HG02870 (cell line): ENCODE data around the gene CHL1.

Experiments used
- ATAC-seq: cut with Tn5 transposase; IDR thresholded peaks from one replicate; pipeline ENCODE4 v1.9.1; 2021; ENCODE audit warnings: mild to moderate bottlenecking, moderate library complexity; ENCODE audit not compliant: unreplicated experiment

The CHL1 gene, protein sequence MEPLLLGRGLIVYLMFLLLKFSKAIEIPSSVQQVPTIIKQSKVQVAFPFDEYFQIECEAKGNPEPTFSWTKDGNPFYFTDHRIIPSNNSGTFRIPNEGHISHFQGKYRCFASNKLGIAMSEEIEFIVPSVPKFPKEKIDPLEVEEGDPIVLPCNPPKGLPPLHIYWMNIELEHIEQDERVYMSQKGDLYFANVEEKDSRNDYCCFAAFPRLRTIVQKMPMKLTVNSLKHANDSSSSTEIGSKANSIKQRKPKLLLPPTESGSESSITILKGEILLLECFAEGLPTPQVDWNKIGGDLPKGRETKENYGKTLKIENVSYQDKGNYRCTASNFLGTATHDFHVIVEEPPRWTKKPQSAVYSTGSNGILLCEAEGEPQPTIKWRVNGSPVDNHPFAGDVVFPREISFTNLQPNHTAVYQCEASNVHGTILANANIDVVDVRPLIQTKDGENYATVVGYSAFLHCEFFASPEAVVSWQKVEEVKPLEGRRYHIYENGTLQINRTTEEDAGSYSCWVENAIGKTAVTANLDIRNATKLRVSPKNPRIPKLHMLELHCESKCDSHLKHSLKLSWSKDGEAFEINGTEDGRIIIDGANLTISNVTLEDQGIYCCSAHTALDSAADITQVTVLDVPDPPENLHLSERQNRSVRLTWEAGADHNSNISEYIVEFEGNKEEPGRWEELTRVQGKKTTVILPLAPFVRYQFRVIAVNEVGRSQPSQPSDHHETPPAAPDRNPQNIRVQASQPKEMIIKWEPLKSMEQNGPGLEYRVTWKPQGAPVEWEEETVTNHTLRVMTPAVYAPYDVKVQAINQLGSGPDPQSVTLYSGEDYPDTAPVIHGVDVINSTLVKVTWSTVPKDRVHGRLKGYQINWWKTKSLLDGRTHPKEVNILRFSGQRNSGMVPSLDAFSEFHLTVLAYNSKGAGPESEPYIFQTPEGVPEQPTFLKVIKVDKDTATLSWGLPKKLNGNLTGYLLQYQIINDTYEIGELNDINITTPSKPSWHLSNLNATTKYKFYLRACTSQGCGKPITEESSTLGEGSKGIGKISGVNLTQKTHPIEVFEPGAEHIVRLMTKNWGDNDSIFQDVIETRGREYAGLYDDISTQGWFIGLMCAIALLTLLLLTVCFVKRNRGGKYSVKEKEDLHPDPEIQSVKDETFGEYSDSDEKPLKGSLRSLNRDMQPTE (N-terminal part only)

DNA sequence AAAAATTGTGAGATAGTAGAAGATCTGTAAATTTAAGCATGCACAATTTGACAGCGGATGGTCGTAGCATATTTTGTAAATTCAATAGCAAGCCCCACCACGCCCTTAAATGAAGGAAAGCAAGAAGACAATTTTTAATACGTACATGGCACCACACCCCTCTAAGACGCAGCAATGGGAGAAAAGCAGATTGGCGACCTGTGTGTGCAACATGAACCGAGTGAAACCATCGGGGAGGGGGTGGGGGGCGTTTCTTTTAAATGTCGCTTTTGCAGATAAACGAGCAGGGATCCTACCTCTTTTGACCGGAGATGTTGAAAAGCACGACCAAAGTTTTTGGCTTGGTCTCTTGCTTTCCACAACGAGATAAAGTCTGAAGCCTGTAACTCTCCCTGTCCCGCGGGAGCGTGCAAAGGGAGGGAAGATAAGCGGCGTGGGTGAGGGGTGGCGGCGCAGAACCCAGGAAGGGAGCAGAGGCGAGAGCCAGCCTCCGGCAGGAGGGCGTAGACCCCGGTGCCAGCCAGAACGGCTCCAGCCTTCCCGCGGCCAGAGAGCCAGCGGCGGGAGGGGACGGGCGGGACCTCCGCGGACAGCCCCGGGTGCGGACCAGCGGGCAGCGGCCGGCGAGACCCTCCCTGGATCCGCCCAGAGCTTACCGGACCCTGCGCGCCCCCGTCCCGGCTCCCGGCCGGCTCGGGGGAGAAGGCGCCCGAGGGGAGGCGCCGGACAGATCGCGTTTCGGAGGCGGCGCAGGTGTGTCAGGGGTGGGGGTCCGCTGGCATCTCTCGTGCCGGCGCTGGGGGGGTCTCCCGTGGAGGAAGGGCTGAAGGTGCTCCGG, at the start of gene CHL1:
Gene CHL1 (plus strand): TSS at position 453 of the 838 bp plus-strand sequence. CDS start 123,014 bp downstream, outside the sequence.
- ATAC-seq: no peak

DNA sequence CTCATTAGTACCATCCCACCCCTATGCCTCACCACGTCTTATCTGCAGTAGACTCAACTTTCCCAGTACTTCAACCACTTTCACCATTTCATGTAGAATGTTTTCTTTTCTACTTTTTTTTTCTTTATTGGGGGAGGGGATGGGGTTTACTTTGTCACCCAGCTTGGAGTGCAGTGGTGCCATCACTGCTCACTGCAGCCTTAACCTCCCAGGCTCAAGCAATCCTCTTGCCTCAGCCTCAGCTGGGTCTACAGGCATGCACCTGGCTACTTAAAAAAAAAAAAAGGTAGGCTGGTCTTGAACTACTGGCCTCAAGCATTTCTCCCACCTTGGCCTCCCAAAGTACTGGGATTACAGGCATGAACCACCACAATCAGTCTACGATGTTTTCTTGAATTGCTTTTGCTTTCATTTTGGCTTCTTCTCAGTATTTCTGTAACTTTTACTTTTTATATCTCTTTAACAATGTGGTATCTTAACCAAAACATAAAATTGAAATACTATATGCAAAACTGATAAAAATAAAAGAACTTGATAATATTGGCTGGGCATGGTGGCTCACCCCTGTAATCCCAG, 44.9 kb upstream of the CHL1 start:
- ATAC-seq: no peak

DNA sequence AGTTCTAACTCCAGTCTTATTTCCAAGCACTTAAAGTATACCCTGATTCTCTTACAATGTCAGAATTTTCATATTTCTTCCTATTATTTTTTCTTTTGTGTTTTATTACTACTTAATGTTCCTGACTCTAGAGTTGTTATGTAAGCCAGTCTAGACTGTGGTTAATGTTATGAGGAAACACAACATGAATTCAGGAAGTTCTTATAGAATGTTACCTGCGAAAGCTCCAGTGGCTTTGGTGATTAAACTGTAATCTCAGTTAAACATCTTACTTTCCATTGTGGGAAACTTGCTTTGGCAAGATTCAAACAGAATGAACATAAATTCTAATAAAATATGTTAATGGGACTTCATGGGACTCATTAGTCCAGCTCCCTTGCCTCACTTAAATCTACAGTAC, 36.6 kb upstream of the CHL1 start:
- ATAC-seq: no peak

DNA sequence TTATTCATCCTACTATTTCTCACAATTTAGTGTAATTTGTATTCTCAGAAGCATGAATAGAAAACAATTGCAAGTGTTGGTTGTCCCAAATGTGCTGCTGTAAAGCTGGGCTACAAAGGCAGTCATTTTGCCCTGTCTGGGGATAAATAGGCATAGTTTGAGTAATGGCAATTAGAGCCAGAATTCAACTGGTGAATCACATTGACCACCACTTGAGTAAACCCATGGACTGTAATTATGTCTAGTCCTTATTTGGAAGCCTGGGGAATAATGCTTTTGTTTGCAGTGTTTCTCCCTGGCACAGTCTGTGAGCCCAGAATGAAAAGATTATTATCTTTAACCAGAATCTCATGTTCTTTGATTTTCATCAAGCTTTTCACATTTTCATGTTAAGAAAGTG, 30.5 kb upstream of the CHL1 start:
- ATAC-seq: no peak

DNA sequence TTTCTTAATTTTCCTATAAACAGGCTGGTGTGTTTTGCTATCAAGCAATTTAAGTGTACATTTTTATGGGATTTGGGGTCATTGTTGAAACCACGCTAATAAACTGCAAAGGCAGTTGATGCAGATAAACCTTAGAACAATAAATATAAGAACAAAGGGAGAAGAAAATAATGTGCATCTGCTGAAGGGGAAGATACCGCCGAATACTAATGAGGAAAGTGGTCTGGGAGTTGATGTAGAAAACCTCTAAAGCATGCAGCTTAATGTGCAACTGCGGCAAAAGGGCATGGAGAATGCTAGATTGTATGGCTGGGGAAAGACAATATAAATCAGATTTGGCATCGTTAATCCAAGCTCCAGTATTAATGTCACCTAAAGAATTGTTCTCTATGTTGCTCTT, 29.8 kb upstream of the CHL1 start:
- ATAC-seq: no peak

DNA sequence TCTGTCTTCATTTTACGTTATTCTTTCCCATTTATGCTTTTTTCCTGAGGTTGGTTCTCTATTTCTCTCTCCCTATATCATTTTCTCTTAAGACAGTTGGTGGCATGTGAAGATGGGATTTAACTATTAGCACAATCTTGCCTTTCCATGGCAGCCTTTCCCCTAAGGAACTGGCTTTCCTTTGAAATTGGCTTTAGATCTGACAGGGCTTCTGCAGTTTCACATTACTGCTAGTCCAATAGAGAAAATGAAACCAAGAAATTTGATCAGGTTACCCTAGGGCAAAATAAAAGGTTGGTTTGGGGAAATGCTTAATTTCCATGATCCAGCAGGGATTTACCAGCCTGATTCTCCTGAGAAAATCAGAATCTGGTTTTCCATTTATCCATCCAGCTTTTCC, 22.7 kb upstream of the CHL1 start:
- ATAC-seq: peak; percentile 52

DNA sequence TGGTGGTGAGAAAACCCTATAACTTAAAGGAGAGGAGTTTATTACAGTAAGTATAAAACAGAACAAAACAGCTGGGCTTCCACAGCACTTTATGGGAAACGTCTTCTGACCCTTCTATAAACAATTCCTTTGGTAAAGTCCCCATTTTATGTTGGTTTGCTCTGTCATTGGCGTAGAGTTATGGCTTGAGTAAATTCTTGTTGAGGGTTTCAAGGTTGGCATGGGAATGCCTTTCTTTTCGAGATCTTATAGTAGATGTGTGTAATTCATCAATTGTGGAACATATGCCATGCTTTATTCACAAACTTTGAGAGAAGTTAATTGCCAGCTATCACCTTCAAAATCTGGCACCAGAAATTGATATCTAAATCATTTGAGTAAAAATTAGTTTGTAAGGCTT, 11.6 kb upstream of the CHL1 start:
- no peak for ATAC-seq

DNA sequence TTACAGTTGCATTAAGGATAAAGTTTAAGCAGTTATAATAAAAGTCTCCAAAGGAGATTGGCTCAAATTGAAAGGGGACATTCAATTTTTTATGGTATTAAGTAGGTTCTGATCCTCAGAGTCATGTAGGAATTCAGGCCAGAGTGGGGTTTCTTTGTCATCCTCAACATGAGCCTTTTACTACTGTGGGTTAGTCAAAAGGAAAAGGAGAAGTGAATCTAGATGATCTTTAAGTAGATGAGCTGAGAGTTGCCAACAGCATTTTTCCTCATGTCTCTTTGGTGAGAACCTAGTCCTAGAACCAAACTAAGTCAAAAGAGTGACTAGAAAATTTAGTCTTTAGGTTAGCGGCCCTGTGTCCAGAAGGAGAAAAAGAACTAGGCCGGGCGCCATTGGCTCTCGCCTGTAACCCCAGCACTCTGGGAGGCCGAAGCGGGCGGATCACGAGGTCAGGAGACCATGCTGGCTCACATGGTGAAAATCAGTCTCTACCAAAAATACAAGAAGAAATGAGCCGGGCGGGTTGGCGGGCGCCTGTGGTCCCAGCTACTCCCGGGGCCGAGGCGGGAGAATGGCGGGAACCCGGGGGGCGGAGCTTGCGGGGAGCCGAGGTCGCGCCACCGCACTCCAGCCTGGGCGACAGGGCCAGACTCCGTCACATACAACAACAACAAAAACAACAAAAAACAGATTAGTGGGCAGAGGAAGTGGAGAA, 4.2 kb upstream of the CHL1 start:
- ATAC-seq: peak; percentile 97

DNA sequence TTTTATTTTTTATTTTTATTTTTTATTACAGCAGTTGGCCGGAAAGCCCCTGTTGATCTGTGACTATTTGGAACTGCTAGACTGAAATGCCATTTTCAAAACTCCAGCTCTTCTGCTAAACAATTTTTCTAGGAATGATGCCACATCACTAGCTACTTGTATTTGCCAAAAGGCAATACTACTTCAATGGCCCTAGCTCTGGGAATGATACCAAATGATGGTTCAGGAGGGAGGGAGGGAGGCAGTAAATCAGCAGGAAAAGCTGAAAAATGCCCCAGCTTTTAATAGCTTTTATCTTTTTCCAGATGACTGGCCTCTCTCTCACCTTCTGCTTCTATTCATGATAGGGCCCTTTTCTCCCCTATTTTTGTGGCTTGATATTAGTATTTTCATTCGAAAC, 2.6 kb upstream of the CHL1 start:
- ATAC-seq: no peak

DNA sequence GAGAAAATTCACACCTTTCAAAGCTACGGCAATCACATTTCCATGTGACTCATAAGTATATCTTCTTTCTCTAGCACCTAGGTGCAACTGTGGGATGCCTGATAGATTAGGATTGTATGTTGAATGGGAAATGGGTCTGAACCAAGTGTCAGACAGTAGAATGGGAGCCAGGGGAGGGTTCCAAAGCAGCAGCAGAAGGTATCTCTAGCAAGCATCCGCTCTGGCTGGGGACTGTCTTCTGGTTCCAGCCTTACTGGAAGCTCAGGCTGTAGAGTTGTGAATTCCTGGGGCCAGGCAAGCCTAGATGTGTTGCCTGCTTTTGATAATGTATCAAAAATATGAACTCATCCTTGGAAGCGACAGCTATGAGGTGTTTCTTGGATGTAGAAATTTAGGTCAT, 2.1 kb upstream of the CHL1 start:
- ATAC-seq: no peak

DNA sequence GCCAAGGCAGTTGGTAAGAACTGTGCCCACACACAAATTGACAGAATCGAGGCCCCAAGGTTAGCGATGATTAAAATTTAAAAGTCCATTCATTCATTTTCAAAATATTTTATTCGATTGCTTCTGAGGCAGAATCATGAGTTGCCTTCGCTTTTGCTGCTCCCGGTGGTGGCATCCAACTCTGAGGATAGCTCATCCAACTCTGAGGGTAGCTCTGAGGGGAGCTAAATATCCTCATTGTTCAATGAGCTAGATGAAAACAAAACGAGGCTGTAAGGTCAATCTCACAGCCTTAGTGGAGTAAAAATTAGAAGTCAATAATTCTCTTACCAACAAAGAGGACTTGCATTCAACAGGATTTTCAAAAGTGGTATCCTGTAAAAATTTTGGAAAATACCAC, 897 bp upstream of the CHL1 start:
- no peak for ATAC-seq

DNA sequence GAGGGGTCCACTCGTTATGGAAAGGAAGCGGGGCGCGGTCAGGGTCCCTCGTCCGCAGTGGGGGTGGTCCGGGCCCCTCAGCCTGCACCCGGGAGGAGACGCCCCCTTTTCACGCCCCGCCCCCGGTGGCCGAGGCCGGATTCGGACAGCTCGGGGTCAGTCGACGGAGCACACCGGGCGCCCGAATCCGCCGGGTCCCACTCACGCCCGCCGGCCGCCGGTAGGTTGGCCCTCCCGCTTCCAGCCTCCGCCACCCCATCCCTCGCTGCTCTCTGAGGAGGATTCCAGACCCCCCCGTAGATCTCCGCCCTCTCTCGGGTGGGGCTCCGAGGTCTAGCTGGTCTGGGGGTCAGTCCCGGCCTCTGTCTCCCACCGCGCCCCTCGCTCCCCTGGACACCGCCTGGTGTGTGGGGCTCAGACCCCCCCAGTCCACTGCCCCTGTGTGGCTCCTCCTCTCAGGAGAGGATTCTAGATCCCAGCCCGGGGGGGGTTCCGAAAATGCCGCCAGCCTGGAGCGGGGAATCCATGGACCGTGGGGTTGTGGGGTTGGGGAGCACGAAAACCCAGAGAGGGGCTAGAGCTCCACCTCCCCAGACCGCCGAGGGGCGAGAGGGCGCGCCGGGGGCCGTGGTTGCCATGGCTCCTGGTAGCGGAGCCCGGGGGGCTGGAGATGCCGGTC, 725 bp downstream of the CHL1 start:
- ATAC-seq: no peak

DNA sequence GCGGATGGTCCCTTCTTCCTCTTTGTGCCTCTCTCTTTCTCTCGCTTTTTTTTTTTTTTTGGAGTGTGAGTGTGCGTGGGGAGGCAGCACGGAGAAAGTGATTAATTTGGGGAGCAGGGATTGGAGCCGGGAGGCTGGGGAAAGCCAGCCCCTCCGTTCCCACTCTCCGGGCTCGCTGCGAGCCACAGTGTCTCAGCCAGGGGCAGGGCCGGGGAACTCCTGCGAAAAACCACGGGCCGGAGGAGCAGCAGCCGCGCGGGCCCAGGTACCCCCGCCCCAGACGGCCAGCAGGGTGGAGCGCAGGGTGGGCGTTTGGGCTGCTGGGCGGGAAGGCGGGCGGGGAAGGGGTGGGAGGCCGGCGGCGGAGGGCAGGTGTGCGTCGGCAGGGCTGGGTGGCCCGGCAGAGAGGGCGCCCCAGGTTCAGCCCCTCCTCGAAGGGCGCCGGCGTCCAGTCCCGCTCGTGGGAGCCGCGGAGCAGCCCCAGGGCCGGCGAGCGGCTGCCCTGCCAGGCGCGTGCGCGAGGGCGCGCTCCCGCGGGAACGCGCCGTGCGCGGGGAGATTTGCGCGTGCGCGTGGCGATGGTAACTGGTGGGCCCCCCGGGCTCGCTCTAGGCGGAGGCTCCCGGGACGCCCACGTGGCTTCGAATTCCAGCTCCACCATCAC, 1.4 kb downstream of the CHL1 start:
- no peak for ATAC-seq

DNA sequence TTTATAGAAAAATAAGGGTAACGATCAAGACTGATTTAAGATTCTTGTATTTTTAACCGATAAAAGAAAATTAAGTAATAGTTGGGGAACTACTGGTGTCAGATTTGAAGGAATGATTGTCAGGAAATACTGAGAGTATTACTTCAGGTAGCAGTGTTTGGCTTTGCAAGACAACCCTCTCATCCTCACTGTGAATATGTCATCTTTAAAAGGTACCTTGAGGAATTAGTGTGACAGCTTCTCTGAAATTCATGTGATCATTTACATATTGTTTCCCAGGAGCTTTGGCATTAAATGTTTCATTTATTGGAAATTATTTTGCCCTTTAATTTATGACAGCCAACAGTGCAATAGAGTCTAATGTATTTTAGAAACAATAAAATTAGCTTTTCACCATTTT, 3.3 kb downstream of the CHL1 start:
- no peak for ATAC-seq

DNA sequence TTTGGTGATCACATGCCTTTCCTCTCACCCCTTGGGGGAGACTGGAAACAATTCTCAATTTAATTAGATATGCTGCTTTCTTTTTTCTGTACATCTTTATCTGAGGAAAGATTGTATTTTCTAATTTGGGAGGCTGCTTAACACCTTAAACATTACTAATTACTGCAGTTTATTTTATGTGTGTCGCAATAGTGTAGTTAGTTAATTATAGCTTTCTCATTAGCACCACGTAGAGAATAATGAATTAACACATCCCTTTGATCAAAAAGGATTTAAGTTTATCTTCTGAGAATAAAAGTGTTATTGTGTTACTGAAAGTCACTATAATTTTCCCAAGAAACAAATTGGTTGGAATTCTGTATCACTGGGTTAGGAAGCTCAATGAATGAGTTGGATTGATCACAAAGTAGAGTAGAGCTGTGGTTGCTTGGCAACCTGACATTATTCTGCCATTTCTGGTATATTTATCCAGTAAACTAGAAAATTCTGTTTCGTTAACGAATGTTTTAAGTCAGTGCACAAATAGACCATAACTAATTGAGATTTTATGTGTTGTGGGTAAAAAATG, 4.3 kb downstream of the CHL1 start:
- ATAC-seq: no peak

DNA sequence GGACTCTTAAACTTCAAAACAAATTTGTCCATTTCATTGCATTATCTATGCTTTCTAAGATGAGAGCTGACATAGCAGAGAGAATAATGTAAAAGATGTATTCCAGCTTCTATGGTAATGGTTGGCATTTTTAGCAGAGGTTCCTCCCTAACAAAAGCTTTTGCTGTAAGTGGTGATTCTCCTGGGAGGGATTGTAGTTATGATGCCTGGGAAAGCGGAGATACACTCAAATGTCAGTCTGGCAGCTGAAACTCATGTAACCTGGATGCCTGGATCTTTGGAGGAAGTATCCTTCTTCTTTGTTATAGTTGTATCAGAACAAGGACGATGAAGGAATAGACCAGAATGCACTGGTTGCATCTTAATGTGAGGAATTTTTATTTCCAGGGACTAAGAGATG, 7.5 kb downstream of the CHL1 start:
- no peak for ATAC-seq

DNA sequence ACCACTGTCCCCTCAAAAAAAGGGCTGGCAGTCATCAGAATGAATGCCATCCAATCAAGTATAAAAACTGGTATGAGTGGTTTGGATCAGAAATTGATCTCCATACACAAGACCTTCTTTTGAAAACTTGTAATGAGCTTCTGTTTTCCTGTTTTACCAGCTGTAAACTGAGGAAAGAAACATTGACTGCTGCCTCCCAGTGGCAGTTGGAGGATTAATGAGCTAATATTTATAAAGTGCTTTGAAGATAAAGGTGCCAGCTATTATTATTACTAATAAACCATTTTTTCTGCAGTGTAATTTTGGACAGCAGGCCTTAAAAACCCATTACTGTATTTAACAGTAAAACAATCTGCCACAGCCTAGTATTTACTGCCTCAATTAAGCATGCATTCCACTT, 11.4 kb downstream of the CHL1 start:
- no peak for ATAC-seq

DNA sequence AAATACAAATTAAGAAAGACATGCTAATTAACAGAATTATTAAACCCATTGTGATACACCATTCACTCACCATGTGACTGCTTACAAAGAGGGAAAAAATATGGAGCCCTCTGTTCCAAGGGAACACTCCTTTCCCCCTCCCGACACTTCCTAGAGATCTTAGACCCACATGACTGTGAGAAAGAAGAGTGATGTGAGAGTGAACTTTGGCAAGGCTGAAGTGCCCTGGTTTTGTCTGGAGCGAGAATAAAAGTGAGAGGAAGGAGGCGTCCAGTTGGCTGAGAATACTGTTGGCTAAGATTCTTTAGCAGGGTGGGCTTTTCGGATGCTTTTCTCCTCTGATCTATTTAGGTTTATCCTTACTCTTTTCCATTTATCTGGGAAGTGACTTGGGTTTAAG, 14.1 kb downstream of the CHL1 start:
- ATAC-seq: no peak
